Right renal pelvis (tissue), 4 donors: ENCODE data around the gene DCUN1D2. TPM values are rescaled to one million over a fixed set of nuclear protein-coding genes. Genes with fewer than 3 reads are reported as not detected.
"Not testable (repeated sequence)": the region's sequence is repeated elsewhere in the genome, so short reads cannot be mapped to it uniquely, and the experiment has no call there.

Experiments
- DNase-seq, 4 donors: peaks; one replicate each; pipeline ENCODE4 v3.0.0-alpha.2; 2013; ENCODE audit warnings: low read depth in 4 of 4, low spot score in 3 of 4, missing footprints in 1 of 4
- polyA plus RNA-seq, 4 donors: library from polyadenylated mRNA; unstranded; fragments of 120-200 nt; gene quantifications; one replicate each; pipeline ENCODE4 v1.2.1, GENCODE V29; 2013; ENCODE audit not compliant: insufficient read length in 4 of 4

DCUN1D2 gene
- polyA plus RNA-seq, 4 donors: 18.5 to 23.4 (median 22.0) TPM

DNA sequence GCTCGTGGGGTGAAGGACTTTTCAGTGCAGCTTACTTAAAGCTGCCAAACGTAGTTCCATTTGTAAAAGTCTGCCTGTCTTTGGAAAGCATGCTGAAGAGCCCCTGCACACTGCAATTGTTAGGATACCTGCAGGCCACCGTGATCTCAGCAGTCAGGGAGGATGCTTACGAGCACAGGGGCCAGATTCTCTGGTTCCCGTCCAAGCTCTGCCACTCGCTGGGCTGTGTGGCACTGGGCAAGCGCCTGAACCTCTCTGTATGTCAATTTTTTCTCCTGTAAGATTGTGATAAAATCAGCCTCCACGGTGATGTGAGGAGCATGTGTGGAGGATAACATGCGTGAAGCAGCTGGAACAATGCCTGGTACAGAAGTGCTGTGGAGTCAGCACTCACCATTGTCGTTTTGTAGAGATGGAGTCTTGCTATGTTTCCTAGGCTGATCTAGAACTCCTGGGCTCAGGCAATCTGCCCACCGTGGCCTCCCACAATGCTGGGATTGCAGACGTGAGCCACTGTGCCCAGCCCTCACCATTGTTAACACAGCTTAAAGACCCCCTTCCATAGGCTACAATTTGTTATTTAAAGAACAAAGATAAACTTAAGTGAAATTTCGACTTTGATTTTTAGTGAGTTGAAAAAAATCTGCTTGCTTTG, 40.7 kb downstream of the DCUN1D2 start:
- no peak for DNase-seq

DNA sequence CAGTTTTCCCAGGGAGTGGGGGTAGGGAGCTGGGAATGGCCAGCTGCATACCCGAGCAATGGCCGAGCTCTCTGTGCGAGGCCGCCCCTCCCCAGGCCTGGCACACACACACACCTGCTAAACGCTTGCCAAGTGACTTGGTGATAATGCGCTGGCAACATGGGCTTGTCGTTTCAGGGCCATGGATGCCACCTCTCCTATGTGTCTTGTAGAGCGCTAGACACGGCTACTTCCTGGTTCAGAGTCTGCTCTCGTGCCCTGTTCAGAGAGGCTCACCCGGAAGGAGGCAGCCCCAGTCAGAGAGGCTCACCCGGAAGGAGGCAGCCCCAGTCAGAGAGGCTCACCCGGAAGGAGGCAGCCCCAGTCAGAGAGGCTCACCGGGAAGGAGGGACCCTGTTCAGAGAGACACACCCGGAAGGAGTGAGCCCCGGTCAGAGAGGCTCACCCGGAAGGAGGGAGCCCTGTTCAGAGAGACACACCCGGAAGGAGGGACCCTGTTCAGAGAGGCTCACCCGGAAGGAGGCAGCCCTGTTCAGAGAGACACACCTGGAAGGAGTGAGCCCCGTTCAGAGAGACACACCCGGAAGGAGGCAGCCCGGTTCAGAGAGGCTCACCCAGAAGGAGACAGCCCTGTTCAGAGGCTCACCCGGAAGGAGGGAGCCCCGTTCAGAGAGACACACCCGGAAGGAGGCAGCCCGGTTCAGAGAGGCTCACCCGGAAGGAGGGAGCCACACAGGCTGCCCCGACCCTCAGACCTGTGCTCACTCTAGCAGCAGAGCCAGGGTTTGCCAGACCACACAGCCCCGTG, 41.4 kb downstream of the DCUN1D2 start:
- no peak for DNase-seq

DNA sequence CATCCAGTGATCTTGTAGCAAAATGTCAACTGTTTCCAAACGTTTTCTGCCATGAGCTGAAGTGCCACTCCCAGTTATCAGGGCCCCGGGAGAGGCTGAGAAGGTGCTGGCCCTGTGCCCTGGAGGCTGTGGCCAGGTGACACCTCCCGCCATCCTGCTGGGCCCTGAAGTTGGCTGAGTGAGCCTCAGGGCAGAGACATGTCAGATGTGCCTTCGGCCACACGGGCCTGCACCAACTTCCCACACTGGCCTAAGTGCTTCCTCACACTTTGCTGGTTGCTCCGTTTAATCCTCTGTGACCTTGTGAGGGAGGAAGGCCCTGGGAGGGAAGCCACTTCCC, 42.0 kb downstream of the DCUN1D2 start:
- DNase-seq: no peak

DNA sequence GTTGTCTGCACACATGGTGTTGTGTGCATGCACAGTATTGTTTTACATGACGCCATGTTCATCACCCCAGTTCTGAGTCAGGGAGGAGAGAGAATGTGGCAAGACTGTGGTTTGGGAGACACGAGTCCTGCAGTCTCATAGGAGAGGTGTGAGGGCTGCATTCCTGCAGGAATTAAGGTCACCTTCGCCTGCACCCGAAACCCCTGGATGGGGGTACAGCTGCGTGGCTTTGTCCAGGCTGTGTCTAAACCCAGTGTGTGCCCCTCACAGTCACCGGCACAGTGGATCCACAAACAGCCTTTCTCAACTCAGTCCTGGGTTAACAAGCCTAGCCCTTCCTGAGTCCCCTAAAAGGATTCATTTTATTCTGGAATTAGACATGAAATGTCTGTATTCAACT, 42.9 kb downstream of the DCUN1D2 start:
- DNase-seq: no peak

DNA sequence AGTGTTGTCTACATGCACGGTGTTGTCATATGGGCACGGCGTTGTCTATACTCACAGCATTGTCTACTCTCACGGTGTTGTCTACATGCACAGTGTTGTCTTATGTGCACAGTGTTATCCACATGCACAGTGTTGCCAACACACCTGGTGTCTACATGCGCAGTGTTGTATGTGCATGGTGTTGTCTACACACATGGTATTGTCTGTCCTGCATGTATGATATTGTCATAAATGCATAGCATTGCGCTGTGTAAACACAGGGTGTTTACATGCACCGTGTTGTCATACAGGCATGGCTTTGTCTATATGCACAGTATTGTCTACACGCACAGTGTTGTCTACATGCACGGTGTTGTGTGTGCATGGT, 44.0 kb downstream of the DCUN1D2 start:
- no peak for DNase-seq

DNA sequence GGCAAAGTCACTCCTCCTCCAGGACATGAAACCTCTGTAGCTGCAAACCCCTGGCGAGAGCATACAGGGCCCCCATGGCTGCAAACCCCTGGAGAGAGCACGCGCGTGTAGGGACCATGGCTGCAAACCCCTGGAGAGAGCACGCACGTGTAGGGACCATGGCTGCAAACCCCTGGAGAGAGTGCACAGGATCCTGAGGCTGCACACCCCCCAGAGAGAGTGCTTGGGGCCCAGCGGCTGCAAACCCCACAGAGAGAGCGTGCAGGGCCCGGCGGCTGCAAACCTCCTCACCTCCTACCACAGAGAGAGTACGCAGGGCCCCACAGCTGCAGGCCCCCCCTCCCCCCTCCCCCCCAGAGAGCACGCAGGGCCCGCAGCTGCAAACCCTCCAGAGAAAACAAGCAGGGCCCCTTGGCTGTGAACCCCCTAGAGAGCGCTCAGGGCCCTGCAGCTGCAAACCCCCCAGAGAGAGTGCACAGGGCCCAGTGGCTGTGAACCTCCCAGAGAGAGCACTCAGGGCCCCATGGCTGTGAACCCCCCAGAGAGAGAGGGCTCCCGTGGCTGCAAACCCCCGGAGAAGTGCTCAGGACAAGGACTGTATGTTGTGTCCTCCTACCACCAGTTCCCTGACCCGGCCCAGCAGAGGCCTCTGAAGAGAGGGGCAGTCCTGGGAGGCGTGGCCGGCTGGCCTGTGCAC, 44.6 kb downstream of the DCUN1D2 start:
- no peak for DNase-seq

DNA sequence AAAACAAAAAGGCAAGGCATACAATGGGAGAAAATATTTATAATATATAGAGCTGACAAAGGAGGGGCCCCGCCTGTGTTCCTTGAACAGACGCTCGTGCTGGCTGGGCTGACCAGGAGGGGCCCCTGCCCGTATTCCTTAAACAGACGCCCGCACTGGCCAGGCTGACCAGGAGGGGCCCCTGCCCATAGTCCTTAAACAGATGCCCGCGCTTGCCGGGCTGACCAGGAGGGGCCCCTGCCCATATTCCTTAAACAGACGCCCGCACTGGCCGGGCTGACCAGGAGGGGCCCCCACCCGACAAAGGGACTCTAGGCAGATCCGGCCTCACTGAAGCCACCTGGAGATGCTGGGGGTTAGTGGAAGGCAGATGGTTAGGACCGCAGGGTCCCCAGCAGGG, 46.5 kb downstream of the DCUN1D2 start:
- no peak for DNase-seq

DNA sequence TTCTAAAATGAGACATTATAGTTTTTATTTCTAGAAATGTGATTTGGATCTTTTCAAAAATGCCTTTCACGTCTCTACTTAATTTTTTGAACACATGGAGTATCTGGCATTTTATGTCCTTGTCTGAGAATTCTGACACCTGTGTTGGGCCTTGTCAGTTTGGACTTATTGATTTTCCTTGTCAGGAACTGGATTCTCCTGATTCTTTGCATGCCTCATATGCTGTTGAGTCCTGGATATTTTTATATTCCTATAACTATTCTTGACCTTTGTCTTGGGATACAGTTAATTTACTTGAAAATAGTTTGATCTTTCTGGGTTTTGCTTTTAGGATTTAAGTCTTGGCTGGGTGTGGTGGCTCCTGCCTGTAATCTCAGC, 47.5 kb downstream of the DCUN1D2 start:
- DNase-seq: no peak

DNA sequence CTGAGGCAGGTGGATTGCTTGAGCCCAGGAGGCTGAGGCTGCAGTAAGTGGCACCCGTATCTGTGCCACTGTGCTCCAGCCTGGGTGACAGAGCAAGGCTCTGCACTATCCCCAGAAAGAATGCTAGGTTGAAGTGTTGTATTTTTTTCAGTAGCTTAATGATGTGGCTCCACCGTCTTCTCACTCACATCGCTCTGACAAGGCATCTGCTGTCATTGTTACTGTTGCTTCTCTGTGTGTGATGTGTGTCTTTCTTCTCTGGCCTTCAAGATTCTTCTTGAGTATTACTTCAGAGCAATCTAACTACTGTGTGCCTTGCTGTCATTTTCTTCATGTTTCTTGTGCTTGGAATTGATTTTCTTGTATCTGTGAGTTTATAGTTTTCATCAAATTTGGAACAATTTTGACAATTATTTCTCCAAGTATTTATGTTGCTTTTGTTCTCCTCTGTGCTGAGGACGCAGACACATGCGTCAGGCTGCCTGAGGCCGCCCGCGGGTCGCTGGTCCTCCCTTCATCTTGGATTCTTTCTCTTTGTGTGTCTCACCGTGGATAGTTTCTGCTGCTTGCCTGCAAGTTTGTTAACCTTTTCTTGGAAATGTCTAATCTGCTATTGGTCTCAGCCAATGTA, 48.0 kb downstream of the DCUN1D2 start:
- DNase-seq: no peak

DNA sequence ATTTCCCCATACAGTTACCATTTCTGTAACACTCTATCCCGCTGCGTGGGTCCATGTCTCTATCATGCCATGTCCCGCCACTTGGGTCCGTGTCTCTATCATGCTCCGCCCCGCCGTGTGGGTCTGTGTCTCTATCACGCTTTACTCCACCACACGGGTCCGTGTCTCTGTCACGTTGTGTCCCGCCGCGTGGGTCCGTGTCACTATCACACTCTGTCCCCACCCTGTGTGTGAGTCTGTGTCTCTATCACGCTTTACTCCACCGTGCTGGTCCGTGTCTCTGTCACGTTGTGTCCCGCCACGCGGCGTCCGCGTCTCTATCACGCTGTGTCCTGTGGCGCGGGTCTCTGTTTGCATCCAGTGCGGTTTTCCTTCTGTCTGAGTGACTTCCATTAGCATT, 48.9 kb downstream of the DCUN1D2 start:
- no peak for DNase-seq

DNA sequence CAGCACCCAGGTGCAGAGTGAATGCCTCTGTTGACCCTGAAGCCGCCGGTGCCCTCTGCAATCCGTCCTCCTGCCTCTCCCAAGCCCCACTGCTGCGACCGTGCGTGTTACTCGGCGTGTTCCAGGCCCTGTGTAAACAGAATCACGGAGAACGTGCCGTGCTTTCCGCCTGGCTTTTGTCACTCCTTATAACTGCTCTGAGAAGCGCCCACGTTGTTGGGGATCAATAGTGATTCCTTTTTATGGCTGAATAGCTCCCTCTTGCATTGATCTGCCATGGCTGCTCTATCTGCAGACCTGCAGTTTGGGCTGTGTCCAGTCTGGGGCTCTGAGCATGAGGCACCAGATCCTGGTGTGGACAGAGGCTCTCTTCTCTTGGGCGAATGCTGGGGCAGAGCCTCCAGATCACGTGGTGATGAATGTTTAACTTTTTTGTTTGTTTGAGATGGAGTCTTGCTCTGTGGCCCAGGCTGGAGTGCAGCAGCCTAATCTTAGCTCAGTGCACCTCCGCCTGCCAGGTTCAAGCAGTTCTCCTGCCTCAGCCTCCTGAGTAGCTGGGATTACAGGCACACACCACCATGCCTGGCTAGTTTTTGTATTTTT, 53.0 kb downstream of the DCUN1D2 start:
- no peak for DNase-seq

DNA sequence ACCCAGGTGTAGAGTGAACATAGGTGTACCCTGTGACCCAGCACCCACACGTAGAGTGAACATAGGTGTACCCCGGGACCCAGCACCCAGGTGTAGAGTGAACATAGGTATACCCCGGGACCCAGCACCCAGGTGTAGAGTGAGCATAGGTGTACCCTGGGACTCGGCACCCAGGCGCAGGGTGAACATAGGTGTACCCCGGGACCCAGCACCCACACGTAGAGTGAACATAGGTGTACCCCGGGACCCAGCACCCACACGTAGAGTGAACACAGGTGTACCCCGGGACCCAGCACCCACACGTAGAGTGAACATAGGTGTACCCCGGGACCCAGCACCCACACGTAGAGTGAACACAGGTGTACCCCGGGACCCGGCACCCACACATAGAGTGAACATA, 53.6 kb downstream of the DCUN1D2 start:
- not testable (repeated sequence) for DNase-seq

DNA sequence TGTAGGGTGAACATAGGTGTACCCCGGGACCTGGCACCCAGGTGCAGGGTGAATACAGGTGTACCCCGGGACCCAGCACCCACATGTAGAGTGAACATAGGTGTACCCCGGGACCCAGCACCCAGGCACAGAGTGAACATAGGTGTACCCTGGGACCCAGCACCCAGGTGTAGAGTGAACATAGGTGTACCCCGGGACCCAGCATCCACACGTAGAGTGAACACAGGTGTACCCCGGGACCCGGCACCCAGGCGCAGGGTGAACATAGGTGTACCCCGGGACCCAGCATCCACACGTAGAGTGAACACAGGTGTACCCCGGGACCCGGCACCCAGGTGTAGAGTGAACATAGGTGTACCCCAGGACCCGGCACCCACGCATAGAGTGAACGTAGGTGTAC, 54.6 kb downstream of the DCUN1D2 start:
- not testable (repeated sequence) for DNase-seq

DNA sequence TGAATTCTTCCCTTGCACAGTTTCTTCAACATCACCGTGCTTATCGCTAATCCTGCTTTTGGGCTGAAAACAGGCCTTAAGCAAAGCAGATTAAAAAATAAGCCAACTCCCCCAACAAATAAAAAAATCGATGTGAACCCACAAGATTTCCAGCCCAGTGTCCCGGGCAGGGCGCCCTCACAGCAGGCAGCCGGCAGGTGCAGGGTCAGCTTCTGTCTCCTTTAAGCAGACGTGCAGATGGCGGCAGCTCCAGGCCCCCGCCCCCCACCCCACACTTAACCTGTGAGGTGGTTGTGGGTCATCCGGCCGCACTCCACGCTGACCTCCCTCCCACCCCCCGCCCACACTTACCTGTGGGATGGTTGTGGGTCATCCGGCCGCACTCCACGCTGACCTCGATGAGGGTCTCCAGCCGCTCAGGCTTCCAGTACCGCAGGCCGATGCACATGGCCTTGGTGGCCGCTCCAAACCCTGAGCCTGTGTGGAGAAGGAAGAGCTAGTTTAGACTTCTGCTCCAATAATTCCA, 57.1 kb downstream of the DCUN1D2 start:
- no peak for DNase-seq

DNA sequence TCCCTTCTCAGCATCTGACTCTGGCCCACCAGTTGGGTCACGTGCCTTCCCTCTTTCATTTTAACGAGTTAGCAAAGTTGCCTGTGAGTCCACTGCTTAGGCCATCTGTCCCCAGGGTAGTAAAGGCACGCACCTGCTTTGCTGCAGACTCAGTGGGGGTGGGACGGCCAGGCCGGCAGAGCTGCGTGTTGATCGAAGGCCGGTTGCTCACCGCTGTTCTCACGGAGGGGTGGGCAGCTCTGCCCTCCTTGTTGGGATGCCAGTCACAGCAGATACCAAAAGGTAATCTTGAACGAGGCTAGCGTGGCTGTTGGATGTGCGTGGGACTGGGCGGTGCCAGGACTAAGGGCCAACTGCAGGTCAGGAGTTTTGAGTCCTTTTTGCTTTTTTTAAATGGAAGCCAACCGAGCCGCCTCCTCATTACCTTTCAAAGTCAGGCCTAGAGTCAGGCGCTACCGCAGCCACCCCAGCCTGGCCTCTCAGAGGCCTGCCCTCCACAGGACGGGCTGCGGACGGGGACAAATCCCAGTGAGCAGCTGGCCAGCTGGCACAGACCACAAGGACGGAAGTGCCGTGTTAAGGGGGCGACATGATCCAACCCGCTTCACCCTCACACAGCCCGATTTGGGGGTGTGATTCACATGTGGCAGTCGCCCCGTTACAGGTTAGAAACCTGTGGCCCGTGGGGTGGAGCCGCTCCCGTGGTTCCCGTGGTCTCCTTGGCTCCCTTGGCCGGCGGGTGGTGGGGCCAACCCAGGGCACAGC, 57.8 kb downstream of the DCUN1D2 start:
- DNase-seq: no peak

DNA sequence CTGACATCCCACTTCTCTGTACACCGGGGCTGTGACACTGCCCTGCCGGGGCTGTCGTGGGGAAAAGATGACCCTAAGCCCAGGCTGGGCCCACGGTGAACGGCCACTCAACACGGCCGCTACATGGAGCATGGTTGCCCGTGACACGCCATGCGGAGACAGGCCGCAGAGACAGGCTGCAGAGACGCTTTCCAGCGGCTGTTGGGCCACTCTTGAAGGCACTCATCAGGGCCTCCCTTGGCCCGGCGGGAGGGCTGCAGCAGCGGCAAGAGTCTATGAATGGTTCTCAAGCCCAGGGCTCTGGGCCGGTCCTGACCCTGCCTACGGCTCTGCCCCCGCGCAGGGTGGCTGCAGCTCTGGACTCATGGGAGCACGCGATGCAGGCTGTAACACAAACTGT, 59.3 kb downstream of the DCUN1D2 start:
- no peak for DNase-seq

DNA sequence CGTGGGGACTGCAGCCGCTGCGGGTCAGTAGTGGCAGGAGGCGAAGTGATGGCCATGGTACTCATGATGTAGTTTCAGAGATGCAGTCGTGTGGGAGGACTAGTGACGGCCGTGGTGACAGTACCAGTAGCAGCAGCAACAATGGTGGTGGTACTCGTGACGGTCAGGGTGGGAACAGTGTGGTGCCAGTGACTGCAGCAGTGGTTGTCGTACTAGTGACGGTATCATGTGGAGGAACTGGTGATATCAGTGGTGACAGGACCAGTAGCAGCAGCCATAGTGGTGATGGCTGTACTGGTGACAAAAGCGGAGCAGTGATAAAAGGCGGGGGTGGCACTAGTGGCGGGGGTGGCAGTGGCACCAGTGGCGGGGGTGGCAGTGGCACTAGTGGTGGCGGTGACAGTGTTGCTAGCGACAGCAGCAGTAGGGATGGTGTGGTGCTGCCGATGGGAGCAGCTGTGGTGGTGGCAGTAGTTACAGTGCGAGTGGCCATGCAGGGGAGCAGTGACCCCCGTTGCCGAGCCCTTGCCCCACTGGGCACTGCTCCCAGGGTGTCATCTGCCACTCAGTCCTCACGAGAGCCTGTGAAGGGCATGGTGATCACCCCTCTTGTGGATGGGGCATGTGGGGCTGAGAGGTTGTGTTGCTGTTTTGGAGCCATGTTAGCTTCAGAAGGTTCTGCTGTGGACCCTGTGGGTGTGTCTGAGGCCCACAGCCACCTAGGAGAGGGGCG, 60.0 kb downstream of the DCUN1D2 start:
- DNase-seq: no peak

DNA sequence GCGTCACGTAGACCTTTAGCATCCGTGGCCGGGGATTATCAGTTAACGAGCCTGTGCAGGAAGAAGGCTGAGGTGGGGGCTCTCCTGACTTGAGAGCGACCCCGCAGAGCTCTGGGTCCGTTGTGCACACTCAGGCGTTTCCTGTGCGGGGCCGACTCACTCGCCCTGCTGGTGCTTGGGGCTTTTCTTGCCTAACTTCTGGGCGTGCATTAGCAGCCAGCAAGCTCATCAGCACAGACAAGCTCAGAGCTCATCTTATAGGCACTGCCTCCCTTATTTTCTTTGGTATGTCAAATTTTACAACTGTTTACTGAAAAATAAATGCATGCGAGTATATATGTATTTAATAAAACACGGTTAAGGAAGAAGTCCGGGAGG, 60.9 kb downstream of the DCUN1D2 start:
- no peak for DNase-seq

DNA sequence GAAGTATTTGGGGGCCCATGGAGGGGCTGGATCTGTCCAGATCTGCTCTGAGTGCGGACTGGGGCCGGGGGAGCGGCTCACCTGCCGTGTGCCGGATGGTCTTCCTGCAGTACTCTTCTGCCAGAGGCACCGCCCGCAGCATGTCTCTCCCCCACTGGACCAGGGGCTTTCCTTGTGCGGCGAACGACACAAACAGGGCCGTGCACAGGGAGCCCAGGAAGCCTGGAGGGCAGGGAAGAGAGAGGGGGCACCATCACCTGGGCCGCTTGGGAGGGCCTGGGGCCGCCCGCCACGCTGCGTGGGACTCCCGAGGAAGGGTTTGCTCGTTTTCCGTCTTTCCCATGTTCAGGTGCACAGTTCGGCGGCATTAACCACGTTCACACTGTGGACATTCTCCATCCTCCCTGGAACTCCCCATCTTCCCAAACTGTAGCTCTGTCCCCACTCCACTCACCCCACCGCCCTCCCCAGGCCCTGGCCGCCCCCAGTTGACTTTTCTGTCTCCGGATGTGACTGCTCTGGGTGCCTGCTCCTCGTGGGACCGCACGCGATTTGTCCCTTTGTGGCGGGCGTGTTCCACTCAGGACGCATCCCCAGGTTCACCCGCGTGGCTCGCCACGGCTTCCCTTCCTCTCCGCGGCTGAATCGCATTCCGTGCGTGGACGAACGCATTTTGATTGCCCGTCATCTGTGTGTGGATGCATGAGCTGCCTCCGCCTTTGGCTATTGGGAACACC, 61.5 kb downstream of the DCUN1D2 start:
- no peak for DNase-seq
